HG02840 (cell line): ENCODE data around the gene SMARCAL1.

Experiments
- ATAC-seq: cut with Tn5 transposase; IDR thresholded peaks from one replicate; pipeline ENCODE4 v1.9.1; 2021; ENCODE audit warnings: mild to moderate bottlenecking, moderate library complexity, moderate number of reproducible peaks; ENCODE audit not compliant: unreplicated experiment, low FRiP score

The SMARCAL1 gene

GRCh38 chr2:216520112-216520511 lies 107.8 kb downstream of the SMARCAL1 start:
- no peak for ATAC-seq

DNA sequence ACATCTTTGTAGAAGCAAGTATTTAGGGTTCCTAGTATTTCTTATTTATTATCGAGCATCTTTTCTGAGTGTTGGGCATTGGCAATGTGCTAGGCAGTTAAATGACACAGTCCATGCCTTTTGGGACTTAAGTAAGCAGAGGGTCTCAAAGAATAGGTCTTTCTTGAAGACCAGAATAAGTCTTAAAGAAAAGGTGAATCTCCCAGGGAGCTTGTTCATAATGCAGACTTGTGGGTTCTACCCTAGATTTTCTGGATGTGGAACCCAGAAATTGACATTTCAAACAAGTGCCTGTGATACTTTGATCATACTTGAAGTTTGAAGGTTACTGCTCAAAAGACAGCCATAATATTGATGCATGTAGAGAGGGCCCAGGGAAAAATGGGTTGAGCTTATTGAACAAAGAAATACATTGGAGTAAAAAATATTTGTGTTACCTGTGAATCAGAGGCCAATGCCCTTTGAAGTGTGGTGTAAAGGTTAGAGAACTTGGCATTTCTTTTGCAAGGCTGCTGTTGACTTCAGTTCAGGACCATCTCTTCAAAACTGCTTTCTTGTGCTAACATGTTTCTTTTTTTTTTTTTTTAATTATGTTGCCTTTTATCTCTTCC lies 110.7 kb downstream of the SMARCAL1 start:
- ATAC-seq = no peak

GRCh38 chr2:216525972-216526371 lies 113.7 kb downstream of the SMARCAL1 start:
- ATAC-seq = no peak

- no peak for ATAC-seq
Measured at GRCh38 chr2:216526939-216527338, 114.7 kb downstream of the SMARCAL1 start.

DNA sequence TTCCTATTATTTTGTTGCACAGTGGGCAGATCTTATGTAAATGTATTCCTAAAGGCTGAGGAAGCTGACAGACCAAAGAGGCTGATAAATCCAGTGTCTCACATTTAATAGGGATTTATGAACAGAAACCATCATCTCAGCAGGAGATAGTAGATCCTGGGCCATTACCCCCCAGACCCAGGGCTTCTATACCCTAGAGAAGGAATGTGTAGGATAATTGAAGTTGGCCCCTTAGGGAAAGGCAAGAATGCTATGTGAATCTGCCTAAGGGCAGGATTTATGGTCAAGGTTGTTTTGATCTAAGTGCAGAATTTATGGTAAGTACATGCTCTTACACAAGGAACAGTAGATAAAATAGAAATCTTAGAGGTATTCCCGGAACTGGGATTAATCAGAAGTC lies 115.3 kb downstream of the SMARCAL1 start:
- ATAC-seq = no peak

DNA sequence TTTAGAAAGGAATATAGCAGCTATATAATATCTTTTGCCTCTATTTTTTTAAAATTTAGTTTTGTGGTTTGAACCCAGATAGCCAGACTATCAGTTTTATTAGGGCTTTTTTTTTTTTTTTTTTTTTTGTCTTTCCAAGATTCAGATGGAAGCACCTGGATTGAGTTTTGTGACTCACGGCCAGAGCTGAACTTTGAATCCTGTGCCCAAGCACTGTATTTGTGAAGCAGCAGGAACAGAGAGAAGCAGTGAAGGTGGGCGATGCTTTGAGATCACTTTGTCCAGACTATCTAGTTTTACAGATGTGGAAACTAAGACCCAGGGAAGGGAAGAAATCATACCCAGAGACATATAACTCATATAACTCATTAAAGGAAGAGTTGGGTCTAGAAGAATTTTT lies 120.3 kb downstream of the SMARCAL1 start:
- ATAC-seq = no peak
